Measurements from ENCODE around the gene C4orf50. TPM values are rescaled to one million over a fixed set of nuclear protein-coding genes. Genes with fewer than 3 reads are reported as not detected.

C4orf50 gene
- total RNA-seq, 1 donor from 2014 or later: not detected

DNA sequence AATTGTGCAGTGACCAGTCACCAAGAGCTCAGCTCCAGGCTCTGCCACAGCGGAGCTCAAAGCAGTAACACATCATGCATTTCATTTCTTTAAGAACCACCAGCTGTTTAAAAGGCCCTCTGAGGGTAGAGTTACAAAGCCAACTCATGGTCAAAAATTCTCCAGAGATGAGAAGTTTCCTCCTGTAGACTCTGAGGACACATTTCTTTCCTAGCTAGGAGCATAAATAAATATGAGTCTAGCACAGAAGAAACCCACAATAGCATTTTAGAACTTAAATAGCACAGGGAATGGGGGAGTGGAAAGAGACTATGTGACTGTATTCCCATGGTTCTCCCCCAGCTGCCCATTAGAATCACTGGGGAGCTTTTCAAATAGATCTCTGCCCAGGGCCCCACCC lies 118.8 kb downstream of the C4orf50 start:
- H3K4me3 ChIP-seq (ENCODE audit: low read depth, low read length): no peak overlapping the region
- TF ChIP-seq, protein P1, sequence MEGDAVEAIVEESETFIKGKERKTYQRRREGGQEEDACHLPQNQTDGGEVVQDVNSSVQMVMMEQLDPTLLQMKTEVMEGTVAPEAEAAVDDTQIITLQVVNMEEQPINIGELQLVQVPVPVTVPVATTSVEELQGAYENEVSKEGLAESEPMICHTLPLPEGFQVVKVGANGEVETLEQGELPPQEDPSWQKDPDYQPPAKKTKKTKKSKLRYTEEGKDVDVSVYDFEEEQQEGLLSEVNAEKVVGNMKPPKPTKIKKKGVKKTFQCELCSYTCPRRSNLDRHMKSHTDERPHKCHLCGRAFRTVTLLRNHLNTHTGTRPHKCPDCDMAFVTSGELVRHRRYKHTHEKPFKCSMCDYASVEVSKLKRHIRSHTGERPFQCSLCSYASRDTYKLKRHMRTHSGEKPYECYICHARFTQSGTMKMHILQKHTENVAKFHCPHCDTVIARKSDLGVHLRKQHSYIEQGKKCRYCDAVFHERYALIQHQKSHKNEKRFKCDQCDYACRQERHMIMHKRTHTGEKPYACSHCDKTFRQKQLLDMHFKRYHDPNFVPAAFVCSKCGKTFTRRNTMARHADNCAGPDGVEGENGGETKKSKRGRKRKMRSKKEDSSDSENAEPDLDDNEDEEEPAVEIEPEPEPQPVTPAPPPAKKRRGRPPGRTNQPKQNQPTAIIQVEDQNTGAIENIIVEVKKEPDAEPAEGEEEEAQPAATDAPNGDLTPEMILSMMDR (conservative IDR thresholded peaks at IDR 0.05; ENCODE audit: low read depth, low read length): no peak
- DNase-seq (ENCODE audit: low read depth): no peak

DNA sequence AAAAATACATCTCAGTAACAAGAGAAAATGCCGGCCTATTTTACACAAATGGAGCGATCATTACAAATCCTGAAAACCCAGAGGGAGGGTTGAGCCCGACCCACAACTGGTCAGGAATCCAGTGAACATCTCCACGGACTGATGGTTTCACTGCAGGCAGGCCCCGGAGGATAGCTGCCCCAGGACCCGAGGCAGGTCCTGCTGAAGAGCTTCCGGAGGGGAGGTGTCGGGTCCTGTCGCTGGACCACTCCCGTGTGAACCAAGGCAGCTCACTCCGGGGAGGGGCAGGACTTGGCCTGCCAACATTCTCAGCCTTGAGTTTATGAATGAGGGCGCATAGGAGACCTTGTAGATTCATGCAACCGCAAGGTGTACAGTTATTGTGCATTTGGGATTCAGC lies 120.6 kb downstream of the C4orf50 start:
- DNase-seq (ENCODE audit: low read depth): no peak
- no peak overlapping the region for H3K4me3 ChIP-seq (ENCODE audit: low read depth, low read length)
- TF ChIP-seq, protein P1 (conservative IDR thresholded peaks at IDR 0.05; ENCODE audit: low read depth, low read length): no peak

GRCh38 chr4:5895287-5895686 lies 122.9 kb downstream of the C4orf50 start:
- TF ChIP-seq, protein P1 (conservative IDR thresholded peaks at IDR 0.05; ENCODE audit: low read depth, low read length): no peak
- DNase-seq (ENCODE audit: low read depth): no peak
- H3K4me3 ChIP-seq (ENCODE audit: low read depth, low read length): no peak overlapping the region

GRCh38 chr4:5894266-5894665 lies 124.0 kb downstream of the C4orf50 start:
- no peak for DNase-seq (ENCODE audit: low read depth)
- H3K4me3 ChIP-seq (ENCODE audit: low read depth, low read length): no peak overlapping the region
- TF ChIP-seq, protein P1 (conservative IDR thresholded peaks at IDR 0.05; ENCODE audit: low read depth, low read length): no peak

DNA sequence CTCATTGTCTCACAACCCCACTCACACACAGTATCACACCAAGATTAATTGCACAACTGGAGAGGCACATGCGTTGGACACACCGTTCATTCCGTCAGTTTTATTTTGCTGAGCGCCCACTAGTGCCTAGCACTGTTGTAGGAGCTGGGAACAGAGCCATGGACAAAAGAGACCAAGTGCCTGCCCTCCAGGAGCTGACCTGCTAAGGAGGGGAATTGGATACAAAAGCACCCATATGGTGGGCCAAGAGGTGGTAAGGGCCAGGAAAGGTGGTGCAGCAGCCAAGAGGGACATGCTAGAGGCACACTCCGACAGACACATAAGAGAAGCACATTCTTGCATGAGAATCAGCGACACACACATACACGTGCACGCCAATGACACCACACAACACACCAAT lies 124.6 kb downstream of the C4orf50 start:
- TF ChIP-seq, protein P1 (conservative IDR thresholded peaks at IDR 0.05; ENCODE audit: low read depth, low read length): no peak
- DNase-seq (ENCODE audit: low read depth): no peak
- no peak overlapping the region for H3K4me3 ChIP-seq (ENCODE audit: low read depth, low read length)

DNA sequence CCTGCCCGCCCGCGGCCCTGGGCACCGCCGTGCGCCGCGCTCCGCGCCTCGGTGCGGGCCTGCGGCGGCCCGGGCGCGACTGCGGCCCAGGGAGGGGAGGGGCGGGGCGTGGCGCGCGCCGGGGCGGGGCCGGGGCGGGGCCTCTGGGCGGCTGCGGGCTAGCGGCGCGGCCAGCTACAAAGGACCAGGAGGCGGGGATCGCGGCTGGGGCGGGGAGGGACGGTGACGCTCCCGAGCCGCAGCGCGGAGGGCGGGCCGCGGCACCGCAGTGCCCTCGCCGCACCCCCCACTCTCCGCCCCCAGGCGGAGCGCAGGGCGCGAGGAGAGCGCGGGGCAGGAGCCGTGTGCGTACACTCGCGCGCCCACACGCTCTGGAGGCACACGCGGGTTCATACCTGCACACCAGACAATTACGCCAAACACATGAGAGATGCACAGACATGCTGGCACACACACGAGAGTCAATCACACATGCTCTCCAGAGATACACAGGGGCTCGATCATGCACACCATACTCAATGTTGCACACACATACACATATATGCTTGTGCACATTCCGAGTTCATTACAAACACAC lies 125.1 kb downstream of the C4orf50 start, which contains the start of gene CRMP1:
Gene CRMP1, minus strand, starts transcription at position 83 of the 577 bp plus-strand sequence. CDS start 117 bp downstream, outside the sequence.
- H3K4me3 ChIP-seq (ENCODE audit: low read depth, low read length): no peak within 1 kb of the TSS
- DNase-seq (ENCODE audit: low read depth): no peak
- TF ChIP-seq, protein P1 (conservative IDR thresholded peaks at IDR 0.05; ENCODE audit: low read depth, low read length): no peak

DNA sequence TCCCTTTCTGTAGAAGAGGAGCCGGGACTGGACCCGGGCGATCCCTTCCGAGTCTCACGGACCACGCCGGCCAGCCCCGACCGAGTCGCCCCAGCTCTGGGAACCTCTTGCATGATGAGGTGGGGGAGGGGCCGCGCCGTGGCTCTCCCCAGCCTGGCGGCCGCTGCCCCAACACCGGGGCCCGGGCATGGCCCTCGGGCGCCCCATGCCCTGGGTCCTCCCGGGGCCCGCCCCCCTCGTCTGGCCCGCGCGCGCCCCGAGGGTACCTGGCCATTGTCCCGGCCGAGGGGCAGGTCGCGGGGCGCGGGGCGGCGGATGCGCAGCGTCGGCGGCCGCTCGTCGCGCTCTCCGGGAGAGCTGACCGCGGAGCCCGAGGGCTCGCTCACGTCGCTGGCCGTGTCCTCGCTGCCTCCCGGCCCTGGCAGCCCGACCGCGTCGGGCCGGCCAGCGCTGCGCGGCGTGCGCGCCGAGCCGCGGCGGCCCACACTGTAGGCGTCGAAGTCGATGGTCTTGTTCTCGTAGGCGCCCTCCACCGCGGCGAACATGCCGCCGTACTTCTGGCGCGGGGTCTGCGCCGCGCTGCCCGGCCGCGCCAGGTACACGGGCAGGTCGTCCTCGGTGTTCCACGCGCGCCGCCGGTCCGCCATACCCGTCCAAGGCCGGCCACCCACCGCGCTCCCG lies 125.8 kb downstream of the C4orf50 start:
- H3K4me3 ChIP-seq (ENCODE audit: low read depth, low read length): no peak overlapping the region
- TF ChIP-seq, protein P1 (conservative IDR thresholded peaks at IDR 0.05; ENCODE audit: low read depth, low read length): no peak
- no peak for DNase-seq (ENCODE audit: low read depth)
